Brain microvascular endothelial cell (primary cell): ENCODE measurements around the gene METTL26.
A peak's percentile ranks its signal among the peaks of the same experiment; 100 is the strongest.
"Not testable (repeated sequence)": the region's sequence is repeated elsewhere in the genome, so short reads cannot be mapped to it uniquely, and the experiment has no call there.

ENCODE experiments used
- DNase-seq: peaks from one replicate; pipeline ENCODE4 v3.0.0-alpha.2; 2020
- H3K27ac ChIP-seq: fragments of 250-450 bp; sonication (Bioruptor Pico); 2 replicates; pipeline ENCODE4 v1.5.1; 2020; ENCODE audit warnings: mild to moderate bottlenecking, moderate library complexity
- H3K27me3 ChIP-seq: fragments of 250-450 bp; sonication (Bioruptor Pico); replicated peaks from 2 replicates; pipeline ENCODE4 v1.5.1; 2020; ENCODE audit warnings: mild to moderate bottlenecking
- H3K36me3 ChIP-seq: fragments of 250-450 bp; sonication (Bioruptor Pico); replicated peaks from 2 replicates; pipeline ENCODE4 v1.5.1; 2020; ENCODE audit warnings: mild to moderate bottlenecking
- H3K4me3 ChIP-seq: 2 replicates; pipeline ENCODE4 v1.5.1; 2011; ENCODE audit warnings: low read depth, mild to moderate bottlenecking, control low read depth, low read length, moderate library complexity
- in situ Hi-C: cut with HindIII; loops from 2 replicates; pipeline ENCODE4 v1.10.0; 2017; ENCODE audit warnings: low sequenced_read_pairs, low pct_ligation_motif_present
- TF ChIP-seq, protein P1 (sequence below): IDR thresholded peaks from 2 replicates; pipeline ENCODE4 v1.5.1; 2011; ENCODE audit warnings: low read depth, mild to moderate bottlenecking, moderate library complexity, low read length, control low read depth, inconsistent platforms; ENCODE audit errors: missing control alignments

Gene METTL26

DNA sequence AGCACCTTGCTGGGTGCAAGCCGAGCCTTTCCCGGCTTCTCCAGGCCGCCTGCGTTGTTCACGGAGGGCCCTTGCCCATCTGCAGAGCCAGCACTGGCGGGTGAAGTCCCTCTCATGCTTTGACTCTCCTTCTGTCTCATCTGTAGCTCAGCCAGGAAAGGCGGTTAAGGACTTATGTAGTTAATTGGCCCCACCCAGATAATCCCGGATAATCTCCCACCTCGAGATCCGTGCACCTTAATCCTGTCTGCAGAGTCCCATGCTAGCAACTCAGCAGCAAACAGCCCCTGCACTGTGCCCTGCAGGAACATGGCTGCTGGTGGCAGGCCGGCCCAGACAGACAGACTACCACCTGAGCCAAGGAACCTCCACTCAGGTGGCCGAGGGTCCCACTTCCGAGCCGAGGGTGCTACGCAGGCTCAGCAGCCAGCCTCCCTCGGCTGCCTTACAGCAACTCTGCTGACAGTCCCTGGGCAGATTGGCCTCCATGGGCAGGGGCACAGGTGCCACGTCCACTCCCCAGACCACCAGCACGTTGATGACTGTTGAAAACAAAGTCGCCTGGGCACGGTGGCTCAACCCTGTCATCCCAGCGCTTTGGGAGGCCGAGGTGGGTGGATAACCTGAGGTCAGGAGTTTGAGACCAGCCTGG, 29.3 kb downstream of the METTL26 start:
- Histone ChIP-seq H3K36me3 (no peaks in the 10 kb centered on the region), H3K27ac (no peak overlapping the region), H3K4me3 (no peak overlapping the region), H3K27me3 (no peaks in the 10 kb centered on the region)
- DNase-seq: no peak
- in situ Hi-C loops: no loop called here
- TF ChIP-seq, protein P1, sequence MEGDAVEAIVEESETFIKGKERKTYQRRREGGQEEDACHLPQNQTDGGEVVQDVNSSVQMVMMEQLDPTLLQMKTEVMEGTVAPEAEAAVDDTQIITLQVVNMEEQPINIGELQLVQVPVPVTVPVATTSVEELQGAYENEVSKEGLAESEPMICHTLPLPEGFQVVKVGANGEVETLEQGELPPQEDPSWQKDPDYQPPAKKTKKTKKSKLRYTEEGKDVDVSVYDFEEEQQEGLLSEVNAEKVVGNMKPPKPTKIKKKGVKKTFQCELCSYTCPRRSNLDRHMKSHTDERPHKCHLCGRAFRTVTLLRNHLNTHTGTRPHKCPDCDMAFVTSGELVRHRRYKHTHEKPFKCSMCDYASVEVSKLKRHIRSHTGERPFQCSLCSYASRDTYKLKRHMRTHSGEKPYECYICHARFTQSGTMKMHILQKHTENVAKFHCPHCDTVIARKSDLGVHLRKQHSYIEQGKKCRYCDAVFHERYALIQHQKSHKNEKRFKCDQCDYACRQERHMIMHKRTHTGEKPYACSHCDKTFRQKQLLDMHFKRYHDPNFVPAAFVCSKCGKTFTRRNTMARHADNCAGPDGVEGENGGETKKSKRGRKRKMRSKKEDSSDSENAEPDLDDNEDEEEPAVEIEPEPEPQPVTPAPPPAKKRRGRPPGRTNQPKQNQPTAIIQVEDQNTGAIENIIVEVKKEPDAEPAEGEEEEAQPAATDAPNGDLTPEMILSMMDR: no peak

GRCh38 chr16:603933-604332, 32.2 kb downstream of the METTL26 start:
- no peak for DNase-seq
- H3K36me3 ChIP-seq: no peaks in the 10 kb centered on the region
- in situ Hi-C loops: no loop called here
- TF ChIP-seq, protein P1: no peak
- no peak overlapping the region for H3K4me3 ChIP-seq
- H3K27me3 ChIP-seq: no peaks in the 10 kb centered on the region
- no peak overlapping the region for H3K27ac ChIP-seq

- DNase-seq: no peak
- H3K36me3 ChIP-seq: no peaks in the 10 kb centered on the region
- TF ChIP-seq, protein P1: peak; percentile 55
- no peak overlapping the region for H3K4me3 ChIP-seq
- H3K27me3 ChIP-seq: no peaks in the 10 kb centered on the region
- H3K27ac ChIP-seq: no peak overlapping the region
- in situ Hi-C loops: no loop called here
Observed at GRCh38 chr16:600781-601180, 35.3 kb downstream of the METTL26 start.

DNA sequence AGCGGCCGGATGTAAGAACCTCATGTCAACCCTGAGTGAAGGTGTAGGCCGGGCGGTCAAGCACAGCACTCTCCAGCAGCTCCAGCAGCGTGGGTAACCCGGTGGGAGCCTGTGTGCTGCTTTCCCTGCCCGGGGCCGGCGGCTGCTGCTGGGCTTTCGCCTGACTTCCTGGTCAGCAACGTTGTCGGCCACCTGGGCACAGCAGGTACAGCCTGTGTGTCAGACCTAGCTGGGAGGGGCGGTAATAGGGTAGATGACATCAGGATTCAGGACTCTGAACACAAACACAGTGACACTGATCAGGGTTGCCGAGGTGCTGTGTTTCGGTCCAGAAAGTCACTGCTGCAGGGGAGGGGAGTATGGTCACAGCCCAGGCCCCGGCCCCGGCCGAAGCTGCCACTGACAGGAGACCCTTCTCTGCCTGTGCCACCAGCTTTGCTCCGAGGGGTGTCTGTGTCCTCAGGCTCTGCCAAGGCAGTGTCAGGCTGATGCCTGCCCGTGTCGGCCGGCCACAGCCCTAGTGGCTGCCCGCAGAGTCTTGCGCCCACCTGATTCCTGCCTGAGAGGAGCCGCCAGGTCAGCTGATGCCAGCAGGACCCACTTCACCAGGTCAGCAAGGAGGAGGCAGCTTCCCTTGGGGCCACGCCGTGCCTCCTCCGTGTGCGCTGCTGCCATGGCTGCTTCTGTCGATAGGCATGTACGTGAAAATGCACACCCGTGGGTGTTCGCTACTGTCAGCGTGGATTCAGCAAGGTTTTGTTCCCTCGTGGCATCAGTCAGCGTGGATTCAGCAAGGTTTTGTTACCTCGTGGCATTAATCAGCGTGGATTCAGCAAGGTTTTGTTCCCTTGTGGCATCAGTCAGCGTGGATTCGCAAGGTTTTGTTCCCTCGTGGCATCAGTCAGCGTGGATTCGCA, 37.0 kb downstream of the METTL26 start:
- Histone ChIP-seq H3K27ac (no peak overlapping the region), H3K27me3 (no peaks in the 10 kb centered on the region), H3K4me3 (no peak overlapping the region), H3K36me3 (no peaks in the 10 kb centered on the region)
- no peak for DNase-seq
- in situ Hi-C loops: no loop called here
- TF ChIP-seq, protein P1: no peak

DNA sequence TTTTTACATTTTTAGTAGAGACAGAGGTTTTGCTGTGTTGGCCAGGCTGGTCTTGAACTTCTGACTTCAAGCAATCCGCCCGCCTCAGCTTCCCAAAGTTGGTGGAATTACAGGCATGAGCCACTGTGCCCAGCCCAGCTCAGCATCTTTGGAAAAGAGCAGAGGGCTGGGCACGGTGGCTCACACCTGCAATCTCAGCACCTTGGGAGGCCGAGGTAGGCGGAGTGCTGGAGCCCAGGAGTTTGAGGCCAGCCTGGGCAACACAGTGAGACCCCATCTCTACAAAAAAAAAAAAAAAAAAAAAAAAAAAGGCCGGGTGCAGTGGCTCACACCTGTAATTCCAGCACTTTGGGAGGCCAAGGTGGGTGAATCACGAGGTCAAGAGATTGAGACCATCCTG, 38.5 kb downstream of the METTL26 start:
- in situ Hi-C loops, DNase-seq, H3K36me3 ChIP-seq, H3K27me3 ChIP-seq, H3K27ac ChIP-seq, H3K4me3 ChIP-seq: not testable (repeated sequence)

- in situ Hi-C loops: no loop called here
- TF ChIP-seq, protein P1: no peak
- H3K27ac ChIP-seq: no peak overlapping the region
- no peak for DNase-seq
- H3K27me3 ChIP-seq: no peaks in the 10 kb centered on the region
- no peaks in the 10 kb centered on the region for H3K36me3 ChIP-seq
- no peak overlapping the region for H3K4me3 ChIP-seq
Observed at GRCh38 chr16:596736-597060, 39.4 kb downstream of the METTL26 start.
